Activated CD4-positive, alpha-beta T cell treated with anti-CD3 and anti-CD28 coated beads for 48 hours (primary cell): ENCODE measurements around the gene FAM110C.
"Not testable (repeated sequence)": the region's sequence is repeated elsewhere in the genome, so short reads cannot be mapped to it uniquely, and the experiment has no call there.

Source experiments
- DNase-seq: peaks from one replicate; pipeline ENCODE4 v3.0.0-alpha.2; 2020

FAM110C gene, protein sequence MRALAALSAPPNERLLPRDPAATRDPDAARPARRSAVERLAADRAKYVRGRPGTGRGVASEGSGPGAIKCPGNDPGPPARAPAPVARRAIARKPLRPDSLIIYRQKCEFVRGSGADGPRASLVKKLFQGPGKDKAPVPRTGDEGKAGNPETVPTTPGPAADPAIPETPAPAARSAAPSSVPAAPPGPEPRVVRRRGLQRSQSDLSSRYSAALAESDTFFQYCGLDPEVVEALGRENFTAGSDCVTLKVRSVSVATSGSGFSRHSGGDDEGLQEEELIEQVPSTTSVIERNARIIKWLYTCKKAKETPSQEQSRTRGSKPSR

DNA sequence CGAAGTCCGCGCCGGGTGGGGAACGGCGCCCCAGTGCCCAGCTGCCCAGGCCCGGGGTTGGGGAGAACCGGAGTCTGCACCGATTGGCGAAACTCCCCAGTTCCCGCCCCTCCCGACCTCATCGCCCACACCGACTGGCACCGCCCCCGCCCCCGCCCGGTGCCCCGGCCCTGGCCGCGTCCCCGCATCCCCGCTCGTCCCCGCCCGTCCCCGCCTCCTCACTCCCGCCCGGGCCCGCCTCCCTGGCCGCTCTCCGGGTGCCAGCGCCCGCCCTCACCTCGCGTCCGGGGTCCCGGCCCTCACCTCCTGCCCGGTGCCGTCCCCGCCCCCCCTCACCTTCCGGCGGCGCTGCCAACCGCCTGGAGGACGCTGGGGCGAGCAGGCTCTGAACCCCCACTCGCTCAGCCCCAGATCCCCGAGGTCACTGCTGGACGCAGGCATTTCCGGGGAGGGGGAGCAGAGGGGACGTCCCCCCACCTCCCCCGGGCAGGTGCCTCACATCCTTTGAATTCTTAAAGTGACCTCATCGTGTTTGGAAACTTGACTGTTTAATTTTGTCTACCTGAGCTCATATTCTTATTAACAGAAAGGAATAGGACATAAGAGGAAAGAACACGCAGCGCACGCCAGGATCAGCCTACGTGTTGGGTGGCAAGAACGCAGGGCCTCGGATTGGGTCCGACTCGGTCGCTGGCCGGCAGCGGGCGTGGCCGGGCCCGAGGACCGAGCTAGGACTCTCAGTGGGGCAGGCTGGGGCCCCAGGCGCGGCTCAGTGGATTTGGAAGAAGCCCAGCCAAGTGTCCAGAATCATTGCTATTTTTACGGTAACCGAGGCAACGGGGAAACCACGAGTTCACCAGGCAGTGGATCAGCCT is at the start of gene FAM110C:
Gene FAM110C, minus strand, starts transcription at position 35 of the 875 bp plus-strand sequence. CDS start 120 bp downstream, outside the sequence.
- DNase-seq = peak; percentile 42

DNA sequence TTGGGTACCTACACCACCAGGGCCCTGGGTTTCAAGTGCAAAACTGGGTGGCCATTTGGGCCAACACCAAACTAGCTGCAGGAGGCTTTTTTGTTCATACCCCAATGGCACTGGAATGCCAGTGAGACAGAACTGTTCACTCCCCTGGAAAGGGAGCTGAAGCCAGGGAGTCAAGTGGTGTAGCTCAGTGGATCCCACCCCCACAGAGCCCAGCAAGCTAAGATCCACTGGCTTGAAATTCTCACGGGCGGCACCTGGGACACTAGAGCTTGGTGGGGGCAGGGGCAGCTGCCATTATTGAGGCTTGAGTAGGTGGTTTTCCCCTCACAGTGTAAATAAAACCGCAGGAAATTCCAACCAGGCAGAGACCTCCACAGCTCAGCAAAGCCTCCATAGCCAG is 46.0 kb upstream of the FAM110C start:
- no peak for DNase-seq

DNA sequence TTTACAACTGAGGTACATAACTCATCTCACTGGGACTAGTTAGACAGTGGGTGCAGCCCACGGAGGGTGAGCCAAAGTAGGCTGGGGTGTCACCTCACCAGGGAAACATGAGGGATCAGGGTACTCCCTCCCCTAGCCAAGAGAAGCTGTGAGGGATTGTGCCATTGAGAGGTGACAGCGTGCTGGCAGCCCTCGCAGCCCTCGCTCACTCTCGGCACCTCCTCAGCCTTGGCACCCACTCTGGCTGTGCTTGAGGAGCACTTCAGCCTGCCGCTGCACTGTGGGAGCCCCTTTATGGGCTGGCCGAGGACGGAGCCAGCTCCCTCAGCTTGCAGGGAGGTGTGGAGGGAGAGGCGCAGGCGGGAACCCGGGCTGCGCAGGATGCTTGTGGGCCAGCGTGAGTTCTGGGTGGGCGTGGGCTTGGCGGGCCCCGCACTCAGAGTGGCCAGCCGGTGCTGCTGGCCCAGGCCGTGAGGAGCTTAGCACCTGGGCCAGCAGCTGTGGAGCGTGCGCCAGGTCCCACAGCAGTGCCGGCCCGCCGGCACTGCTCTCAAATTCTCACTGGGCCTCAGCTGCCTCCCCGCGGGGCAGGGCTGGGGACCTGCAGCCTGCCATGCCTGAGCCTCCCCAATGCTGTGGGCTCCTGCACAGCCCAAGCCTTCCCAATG is 44.5 kb upstream of the FAM110C start:
- no peak for DNase-seq

DNA sequence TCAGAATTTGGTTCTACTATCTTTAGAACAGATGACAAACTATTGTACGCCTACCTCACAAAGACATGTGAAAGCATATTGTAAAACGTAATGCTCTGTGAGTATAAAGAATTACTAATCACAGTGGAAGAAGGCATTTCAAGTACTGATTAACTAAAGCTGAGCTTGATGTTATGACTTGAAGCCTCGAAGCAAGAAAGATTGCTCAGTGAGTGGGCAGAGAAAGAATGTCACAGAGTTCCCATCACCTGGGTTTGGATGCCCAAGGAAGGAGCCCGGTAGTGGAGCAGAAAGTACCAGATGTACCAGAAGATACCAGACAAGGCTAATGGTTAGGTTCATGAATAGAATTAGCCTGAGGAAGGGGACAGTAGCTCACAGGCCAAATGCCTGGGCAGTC is 39.5 kb upstream of the FAM110C start:
- DNase-seq = no peak

DNA sequence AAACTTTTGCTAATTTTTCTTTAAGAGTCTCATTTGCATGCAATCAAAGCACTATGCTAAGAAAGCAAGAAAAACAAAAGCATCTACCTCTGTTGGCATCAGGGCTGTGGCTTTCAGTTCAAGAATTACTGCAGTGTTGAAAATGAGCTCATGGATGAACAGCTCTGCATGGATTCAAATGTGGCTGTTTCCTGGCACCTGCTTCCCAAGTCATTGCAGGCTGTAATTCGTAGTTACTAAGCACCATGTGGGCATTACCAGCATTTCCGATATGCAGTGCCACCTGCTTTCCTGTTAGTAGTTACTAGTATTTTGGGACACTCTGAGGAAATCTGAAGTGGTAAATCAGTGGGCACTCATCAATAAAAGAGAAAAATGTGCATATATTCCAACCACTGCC is 37.8 kb upstream of the FAM110C start:
- no peak for DNase-seq

DNA sequence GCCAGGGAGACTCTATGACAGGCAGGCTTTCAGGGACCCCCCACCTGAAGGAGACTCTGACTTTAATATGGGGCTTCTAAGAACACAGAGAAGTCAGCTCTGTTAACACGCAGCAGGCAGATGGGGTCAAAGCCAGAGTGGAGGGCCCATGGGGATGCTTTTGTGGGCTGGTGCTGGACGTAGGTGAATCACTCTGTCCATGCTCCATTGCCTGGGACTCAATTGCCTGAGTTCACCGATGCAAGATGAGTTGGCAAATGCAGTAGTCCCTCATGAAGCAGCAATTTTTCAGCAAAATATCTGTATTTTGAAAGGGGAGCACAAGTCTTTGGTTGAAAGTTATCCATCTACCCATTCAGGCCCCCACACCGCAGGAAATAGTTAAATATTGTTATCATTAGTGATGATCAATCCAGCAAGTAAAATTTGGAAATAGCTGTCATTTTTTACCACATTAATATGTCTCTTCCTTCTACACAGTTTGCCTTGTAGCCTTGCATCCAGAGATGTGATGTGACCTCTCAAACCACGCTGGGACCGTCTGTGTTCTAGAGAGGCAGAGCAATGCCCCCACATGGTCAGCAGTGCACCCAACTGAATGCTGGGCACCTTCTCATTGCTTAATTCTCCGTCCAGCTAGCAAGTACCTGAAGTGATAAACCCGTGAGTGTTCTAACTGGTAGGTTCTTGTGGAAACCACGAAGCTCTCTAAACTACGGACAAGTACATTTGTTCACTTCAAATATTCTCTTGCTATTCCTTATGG is 34.8 kb upstream of the FAM110C start:
- no peak for DNase-seq

DNA sequence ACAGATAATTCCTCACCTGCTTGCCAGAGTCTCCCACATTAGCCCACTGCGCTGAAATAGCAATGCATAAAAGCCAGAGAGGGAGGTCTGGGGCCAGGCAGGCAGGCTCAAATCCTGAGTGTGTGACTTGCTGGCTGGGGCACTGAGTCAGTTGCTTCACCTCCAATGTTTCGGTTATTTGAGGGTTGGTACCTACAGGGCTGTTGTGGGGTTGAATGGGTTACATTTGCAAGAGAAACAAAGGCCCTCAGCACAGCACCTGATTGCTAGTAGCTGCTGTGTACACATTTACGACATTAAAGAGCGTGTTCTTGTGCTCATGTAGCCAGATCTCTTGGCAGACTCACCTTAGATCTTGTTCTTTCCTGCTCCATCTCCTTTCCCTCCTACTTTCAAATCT is 34.1 kb upstream of the FAM110C start:
- DNase-seq = no peak

DNA sequence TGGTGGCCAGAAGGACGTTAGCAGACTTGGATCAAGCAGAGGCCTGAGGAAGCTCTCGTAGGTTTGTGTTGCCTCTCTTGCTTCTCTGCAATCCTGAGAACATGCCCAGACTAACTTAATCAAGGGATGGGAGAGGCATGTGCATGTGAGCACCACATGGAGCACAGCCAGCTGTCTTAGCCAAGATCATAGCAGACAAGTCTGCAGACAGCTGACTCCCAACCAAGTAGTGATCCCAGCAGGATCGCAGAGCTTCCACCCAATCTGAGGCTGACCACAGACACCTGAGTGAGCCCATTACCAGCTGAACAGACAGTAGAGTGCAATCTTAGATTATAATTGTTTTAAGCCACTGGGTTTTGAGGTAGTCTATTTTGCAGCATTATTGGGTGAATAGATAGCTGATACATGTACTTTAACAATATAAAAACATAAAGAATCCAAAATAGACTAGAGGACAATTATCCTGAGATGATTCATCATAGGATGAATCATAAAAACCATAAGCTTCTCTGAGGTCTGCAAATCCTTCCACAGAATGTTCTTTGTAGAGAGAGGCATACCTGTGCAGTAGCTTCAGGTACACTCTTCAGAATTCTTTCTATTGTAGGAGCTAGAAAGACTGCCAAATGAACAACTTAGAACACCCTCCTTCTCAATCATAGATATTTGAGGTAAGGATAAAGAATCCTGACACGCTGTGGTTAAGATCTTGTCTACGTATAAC is 25.2 kb upstream of the FAM110C start:
- no peak for DNase-seq

DNA sequence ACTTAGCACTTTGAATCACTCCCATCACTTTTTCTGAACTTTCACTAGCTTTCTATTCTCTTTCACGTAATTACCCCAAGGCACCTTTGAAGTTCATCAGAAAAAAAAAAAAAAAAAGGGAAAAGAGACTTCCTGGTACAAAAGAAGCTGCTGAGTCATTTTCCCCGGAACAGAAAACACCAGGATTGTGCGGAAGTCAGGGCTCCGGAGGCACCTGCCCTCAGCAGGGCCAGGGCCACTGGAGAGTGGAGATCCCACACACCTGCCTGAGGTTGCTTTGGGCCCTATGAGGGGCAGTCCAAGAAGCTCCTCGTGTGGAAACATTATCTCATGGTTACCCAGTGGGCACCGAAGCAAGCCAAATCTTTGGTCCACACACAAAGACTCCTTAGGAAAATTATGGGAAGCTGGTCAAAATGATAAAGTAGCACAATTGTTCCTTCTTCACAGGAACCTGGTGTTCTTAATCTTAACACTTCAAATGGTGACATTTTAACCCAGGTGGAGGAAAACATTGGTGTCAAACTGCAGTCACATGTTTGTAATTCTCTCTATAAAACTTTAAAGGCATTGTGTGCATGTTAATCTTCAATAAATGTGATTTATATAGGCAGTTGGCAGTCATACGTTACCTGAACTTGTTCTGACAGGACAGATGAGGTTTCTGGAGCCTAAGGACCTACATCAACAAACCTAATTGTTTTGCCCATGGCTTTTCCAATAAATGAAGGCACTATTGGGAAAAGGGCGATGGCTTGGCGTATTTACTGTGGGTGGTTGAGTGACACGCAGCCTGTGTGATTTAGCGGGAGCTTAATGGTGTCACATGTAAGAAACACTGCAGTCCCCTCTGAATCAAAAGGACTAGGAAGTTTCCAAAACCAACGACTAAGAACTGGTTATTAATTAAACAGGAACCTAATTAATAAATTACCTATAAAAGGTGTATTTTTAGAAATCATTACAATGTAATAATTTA is 23.4 kb upstream of the FAM110C start:
- no peak for DNase-seq

DNA sequence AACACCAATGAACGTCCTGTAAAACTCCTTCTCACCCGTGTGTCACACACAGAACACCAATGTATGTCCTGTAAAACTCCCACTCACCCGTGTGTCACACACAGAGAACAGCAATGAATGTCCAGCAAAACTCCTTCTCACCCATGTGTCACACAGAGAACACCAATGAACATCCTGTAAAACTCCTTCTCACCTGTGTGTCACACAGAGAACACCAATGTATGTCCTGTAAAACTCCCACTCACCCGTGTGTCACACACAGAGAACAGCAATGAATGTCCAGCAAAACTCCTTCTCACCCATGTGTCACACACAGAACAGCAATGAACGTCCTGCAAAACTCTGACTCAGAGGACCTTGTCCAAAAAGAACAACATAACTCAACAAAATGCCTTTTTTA is 22.3 kb upstream of the FAM110C start:
- not testable (repeated sequence) for DNase-seq

DNA sequence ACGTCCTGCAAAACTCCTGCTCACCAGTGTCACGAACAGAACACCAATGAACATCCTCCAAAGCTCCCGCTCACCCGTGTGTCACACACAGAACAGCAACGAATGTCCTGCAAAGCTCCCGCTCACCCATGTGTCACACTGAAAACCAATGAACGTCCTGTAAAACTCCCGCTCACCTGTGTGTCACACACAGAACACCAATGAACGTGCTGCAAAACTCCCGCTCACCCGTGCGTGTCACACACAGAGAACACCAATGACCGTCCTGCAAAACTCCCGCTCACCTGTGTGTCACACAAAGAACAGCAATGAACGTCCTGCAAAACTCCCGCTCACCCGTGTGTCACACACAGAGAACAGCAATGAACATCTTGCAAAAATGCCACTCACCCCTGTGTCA is 20.5 kb upstream of the FAM110C start:
- no peak for DNase-seq

DNA sequence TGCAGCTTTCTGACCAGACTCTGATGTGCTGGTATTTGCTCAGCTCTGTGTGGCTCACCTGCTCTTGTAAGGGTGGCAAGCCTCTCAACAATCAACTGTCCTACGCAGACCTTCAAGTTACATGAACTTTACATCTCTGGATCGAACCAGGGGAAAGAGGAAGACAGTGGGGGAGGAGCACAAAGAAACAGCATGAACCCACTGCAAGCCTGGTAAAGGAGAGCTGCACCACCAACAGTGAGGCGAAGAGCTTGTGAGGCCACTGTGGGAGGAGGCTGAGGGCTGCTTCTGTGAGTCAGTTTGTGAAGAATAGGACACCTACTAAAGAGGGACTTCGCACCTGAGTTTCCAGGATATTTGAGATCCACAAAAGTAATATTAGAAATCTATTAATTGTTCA is 18.8 kb upstream of the FAM110C start:
- DNase-seq = no peak

DNA sequence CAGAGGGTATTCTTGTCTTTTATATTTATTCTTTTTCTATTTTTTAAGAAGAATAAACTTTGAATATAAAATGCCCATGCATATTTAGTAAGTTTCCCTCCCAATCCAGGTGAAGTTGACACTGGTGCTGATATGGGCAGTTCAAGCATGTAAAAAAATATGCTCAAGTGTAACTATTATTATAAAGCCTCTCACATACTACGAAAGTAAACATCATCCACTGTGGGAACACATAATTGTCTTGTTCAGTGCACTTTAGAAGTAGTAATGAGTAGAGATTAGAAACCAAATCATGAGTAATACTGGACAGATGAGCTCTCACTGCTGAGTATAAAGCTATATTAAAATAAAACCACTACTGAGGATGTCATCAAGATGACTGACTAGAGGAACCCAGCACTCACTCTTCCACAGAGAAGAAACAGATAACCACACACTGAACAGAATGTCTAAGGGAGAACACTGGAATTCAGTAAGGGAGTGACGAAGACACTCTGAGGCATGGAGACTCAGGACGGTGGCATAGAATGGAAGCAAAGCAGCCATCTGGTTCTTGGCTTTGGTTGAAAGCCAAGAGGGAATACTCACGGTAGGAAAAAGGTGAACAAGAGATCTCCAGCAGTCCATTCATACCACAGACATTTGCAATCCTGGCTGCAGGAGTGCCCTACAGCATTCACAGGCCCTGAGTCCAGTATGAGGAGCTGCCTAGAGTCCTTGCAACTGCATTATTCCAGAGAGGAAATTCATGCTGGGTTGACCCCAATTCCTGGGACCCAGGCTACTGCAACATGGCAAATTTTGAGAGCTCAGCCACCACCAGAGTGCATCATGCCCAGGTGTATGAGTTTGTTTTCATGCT is 9.5 kb upstream of the FAM110C start:
- no peak for DNase-seq

DNA sequence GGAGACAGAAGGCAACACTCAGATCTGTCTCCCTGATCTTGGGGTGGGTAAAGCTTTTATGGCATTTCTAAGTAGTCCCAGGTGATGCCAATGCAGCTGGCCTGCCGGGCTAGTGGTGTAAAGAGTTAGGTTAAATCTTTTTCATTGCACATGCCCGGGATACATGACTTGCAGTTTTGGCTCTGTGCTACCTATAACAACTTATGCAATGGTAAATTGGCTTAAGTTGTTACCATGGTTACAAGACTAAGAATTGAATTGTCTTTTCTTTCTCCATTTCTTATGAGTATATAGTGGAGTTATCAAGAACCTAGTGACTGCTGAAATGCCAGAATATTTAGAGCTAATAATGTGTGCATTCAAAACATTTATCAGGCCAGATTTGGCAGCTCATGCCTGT is 5.3 kb upstream of the FAM110C start:
- DNase-seq = no peak

DNA sequence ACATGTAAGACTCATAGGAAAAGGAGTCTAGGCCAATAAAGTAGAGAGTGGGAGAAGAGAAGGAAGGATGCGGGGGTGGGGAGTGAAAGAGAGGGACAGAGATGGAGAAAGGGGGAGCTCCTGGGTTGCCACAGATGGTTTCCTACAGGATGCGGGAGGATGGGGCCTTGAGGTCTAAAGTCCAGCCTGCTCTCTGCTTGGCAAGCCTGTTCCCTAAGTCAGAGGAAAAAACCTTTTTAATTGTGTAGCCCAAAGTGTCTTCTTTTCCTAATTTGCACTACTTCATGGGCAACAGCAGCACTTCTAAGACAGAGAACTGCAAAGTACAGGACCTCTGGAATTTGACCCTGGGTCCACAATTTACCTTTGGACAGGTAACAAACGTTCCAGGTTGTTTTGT is 1.4 kb upstream of the FAM110C start:
- no peak for DNase-seq

DNA sequence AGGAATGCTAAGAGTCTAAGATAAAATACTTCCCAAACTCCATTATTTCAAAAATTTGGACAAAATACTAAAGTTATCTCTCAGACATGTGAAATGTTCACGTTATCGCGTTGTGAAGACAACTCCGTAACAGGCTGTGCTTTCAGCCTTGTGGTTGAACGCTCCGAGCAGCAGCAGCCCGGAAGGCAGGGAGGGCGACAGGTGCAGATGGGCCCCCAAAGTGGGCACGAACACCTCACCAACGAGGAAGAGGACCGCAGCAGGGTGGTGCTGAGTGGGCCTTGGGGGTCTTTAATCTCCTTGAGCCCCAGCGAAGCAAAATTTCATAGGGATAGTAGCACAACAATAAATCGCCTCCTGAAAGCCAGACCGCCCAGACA is 1.0 kb upstream of the FAM110C start:
- DNase-seq = no peak

DNA sequence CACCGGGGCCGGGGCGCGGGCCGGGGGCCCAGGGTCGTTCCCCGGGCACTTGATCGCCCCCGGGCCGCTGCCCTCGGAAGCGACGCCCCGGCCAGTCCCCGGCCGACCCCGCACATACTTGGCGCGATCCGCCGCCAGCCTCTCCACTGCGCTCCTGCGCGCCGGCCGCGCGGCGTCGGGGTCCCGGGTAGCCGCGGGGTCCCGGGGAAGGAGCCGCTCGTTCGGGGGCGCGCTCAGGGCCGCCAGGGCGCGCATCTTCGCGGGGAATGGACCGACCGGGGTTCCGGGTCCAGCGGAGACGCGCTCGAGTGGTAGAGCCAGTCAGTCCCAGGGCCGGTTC is 204 bp downstream of the FAM110C start:
- no peak for DNase-seq

DNA sequence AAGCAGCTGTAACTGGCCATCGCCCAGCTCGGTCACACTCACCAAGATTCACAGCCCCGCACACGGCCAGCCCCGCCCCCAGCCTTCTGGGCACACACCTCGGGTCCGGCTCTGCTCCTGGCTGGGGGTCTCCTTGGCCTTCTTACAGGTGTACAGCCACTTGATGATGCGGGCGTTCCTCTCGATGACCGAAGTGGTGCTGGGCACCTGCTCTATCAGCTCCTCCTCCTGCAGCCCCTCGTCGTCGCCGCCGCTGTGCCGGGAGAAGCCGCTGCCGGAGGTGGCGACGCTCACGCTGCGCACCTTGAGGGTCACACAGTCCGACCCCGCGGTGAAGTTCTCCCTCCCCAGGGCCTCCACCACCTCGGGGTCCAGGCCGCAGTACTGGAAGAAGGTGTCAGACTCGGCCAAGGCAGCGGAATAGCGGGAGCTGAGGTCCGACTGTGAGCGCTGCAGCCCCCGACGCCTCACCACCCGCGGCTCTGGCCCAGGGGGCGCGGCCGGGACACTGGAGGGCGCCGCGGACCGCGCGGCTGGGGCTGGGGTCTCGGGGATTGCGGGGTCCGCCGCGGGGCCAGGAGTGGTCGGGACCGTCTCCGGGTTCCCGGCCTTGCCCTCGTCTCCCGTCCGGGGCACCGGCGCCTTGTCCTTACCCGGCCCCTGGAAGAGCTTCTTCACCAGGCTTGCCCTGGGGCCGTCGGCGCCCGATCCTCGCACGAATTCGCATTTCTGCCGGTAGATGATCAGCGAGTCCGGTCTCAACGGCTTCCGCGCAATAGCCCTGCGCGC is 769 bp downstream of the FAM110C start:
- DNase-seq = peak; percentile 21

DNA sequence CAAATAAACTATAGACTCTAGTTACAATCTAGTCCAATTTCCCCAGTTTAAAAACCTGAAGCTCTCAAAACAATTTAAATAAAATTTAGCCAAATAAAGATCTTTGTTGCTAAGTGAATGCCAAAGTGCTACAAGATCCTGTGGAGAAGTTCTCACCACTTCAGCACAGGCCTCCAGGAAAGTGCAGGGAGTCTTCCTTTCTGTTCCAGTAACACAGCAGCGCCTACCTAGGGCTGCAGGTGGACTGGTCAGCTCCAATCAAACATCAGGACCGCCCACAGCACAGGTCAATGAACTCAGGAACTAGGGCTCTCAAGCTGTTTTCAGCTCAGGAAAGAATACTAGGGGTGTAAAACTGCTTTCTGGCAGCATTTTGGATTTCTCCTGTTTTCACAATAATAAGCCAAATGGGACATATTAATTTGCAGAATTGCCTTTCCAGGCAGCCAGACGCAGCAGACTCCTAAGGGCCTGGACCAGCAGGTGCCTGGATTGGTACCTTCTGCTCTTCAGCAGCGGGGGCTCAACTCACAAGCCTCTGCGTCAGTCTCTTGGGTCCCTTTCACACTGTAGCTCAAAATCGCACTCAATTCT is 1.5 kb downstream of the FAM110C start:
- no peak for DNase-seq
